NCI-H345 treated with DMSO at 0.1 percent for 48 hours (cell line): ENCODE measurements around the gene HOXB4.

Experiments used
- DNase-seq: peaks from one replicate; lab custom pipeline; 2025; ENCODE audit not compliant: unreplicated experiment; lab: John Stamatoyannopoulos, UW

HOXB4 gene

DNA sequence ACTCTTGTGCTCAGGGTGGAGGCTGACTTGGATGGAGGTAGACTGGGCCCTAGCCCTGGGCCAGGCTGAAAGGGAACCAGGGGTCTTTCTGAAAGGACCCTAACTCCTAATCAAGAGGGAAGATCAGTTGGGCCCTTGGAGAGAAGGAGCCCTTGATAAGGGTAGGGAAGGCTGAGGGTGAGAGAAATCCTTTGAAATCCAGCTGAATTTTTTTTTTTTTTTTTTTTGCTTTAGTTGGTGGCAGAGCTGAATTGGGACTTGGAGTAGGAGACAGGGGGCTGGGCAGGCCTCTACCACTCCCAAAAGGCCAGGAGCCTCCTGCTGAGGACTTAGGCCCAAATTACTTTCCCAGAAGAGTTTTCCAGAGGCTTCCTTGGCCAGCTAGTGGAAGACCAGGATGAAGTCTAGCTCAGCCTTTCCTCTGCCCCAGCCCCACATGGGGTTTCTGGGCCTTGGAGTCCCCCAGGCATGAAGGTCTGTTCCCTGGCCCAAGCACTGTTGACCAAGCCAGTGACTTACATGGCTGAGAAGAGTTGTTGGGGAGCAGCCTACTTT, 12.5 kb upstream of the HOXB4 start:
- DNase-seq, result no peak

DNA sequence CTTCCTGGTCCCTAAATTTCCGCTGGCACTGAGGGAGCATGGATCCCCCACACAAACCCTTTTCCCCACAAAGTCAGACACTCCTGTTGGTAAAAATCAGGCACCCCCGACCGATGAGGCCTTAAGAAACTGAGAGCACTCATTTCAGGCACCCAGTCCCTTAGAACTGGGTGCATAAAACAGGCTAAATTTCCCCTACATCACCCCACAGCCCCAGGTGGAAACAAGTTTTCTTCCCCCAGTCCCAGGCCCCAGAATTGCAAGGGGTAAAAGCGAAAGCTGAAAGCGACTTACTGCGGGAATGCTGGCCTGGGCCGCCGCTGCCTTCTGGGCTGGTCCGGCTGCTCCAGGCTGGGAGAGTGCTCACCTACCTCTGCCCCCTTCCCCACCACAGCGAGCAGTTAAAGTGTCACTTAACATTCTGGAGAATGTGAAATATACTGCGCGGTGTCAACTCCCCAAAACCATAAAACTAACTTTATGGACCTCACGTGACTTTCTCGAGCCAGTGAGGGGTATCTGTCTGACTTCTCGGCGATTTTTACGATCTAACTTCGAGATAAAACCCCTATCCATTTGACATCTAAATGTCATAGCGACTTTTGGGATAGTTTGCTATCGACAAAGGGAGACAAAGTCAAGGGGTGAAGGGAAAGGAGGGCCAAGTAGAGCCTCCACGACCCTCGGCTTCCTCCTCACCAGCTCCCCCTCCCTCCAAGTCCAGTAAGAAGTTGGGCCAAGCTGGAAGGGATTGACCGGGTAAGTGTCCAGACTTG, 11.9 kb upstream of the HOXB4 start, which contains the start of gene HOXB3:
Gene HOXB3, minus strand, starts transcription at position 411 of the 776 bp plus-strand sequence. CDS start 37,767 bp downstream, outside the sequence.
- peak; percentile 55 for DNase-seq

DNA sequence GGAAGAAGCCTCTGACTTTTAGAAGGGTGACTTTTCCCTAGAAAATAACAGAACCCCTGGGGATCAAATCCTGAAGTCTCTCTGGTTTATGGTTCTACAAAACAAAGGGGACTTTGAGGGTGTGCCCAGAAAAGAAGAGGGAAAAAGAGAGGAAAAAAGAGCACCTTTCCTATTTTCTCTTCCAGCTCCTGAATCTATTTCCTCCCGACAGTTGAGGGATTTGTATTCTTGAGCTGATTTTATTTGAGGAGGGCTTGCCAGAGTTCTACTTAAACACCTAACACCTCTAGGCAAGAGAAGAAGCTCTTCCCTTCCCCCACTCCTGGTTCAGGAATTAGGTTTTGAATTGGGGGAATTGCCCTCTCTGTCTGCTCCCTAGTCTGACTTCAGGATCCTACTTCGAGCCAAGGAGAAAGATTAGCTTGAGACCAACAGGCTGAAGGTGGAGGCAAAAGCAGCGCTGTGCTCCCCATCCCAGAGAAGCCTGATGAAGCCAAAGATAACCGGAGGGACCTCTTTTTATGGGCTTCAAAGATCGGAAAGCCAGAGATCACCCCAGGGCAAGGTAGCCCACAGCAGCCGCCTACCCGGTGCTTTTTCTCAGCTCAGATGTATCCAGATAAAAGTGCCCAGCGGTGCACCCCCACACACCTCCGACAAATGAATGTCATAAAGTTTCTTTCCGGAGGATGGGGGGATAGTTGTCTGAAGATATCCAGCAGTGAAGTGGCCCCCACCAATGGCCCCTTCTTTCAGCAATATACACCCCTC, 11.1 kb upstream of the HOXB4 start:
- DNase-seq, result peak; percentile 66

DNA sequence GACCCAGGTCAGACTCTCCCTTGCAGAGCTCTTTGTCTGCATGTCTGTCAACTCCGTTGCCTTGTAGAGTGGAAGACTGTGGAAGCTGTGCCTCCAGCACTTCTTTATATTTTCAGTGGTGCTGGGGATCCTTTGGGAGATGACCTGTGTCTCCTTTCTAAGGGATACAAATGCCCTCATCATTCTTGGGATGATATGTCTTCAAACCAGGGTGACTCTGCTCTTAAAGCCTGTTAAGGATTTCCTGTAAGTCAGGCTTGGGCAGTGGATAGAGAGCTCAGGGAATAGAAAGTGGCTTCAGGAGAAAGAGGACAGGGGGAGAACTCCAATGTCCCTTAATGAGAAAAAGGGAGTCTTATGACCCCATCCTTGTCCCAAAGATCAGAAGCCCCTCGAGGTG, 10.4 kb upstream of the HOXB4 start:
- DNase-seq, result peak; percentile 19

DNA sequence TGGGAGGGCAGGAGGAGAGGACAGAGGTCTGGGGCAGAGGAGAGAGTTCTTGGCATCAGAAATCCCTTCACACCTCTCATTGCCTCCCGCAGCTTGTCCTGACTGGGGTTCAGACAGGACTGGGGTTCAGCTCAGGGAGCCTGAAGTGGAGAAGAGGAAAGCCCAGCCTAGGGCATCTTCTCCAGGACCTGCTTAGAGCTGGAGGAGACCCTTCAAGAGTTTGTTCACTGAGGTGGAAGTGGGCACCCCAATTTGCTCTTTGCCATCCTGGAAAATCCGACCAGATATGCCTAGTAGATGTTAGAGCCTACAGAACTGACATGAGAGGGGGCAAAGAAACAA, 9.9 kb upstream of the HOXB4 start:
- no peak for DNase-seq

DNA sequence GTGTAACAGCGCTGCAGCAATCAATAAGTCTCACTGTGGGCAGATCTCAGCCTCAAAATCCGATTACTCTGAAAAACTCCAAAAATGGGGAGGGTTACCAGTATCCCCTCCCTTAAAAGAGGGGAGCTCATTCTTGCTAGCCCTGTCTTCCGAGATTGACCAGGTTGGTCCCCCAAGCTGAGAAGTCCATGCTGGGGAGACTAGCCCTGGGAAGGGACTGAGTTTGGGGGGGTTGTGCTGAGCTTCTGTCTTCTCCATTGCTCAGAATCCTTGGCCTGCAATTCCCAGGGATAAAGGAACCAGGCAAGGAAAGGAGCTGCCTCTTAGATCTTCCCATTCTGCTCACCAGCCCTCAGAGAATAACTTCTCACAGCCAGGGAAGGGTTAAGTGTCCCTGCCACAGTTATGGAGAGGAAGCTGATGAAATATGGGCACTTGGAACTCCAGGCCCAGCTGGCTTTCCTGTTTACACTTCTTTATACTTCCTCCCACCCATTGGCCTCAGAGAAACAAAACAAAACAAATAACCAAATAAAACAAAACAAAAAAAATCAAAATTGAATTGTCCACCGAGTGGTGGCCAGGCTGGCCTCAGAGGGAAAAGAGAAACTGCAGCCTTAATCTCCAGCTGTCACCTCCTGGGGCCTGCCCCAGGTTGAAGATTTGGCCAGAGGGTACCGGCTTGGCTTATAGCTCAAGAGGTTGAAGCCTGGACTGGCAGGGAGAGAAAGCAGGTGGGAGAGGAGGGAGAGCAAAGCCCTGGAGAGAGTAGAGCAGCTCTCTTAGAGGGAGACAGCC, 9.3 kb upstream of the HOXB4 start:
- DNase-seq, result peak; percentile 94

DNA sequence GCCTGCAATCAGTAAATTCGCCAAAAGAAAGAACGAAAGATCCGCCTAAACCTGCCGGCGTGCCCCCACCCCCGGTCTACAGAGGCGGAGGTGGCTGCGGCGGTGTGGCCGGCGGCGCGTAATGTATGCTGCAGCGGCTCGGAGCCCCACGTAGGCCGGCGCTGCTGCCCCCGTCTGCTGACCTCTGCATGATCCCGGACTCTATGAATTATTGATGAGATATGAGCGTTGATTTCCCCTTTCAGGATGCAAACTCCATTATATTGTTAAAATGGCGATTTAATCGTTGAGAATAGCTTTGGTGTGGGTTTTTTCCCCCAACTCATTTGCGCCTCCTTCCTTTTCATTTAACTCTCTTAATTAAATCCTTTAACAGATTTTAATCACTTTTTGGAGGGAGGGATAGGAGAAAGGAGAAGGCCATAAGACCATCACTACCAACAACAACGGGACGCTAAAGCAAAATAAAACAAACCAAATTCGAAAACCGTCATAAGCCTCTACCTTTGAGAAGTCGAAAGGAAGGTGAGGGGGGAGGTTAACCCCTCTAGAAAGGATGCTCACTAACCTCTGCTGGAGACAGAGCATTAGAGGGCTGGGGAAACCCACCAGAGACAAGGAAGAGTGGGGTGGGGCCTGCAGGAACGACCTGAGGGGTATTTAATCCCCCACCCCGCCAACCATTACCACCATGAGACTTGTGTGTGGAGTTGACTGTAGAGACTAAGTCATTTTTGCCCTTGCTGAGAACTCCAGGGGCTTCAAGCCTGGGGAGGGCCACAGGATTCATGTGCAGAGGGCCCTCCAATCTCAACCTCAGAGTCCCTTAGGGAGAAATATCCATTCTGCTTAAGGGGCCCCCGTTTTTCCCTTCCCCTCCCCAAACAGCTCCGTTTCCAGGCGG, 8.5 kb upstream of the HOXB4 start:
- DNase-seq, result peak; percentile 66

DNA sequence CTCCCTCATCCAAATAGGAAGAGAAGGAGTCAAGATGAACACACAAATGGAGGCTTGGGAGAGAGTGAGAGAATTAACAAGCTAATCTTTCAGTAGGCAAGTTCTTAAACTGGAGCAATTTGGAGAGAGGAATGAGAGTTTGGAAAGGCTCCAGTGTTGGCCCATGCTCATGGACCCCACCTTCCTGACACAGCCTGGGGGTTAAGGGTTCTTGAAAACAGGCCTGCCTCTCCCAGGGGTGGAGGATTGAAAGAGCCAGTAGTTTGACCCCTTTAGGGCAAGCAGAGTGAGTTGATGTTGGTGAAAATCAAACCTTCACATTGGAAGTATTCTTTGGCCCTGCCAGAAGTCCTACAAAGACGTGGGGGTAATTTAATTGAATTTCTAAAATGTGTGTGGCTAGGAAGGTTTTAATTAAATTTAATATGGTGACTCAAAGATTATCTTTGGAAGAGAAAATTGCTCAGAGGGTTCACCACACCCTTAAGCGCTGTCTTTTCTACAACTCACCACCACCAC, 6.1 kb upstream of the HOXB4 start:
- peak; percentile 43 for DNase-seq

DNA sequence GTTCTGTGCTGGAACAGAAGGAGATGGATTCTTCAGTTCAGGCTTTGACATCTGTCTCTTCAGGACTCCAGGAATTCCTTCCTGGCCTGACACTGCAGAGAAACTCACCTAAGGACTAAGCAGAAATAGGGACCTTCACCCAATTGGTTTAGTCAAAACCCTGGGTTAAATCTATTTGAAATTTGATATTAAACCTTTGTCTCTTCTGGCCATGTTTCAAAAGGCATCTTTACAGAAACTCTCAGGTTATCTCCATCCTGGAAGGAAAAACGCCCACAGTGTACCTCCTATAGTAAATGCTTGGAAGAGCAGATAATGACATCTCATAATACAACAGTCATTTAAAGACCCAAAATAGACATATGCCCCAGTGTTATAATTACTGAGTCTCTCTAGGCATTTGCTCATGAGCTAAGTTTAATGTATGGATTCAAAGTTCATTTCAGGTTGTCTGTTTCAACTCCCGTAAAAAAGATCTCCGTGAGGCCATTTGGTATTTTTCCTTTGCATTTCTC, 5.6 kb upstream of the HOXB4 start:
- peak; percentile 38 for DNase-seq

DNA sequence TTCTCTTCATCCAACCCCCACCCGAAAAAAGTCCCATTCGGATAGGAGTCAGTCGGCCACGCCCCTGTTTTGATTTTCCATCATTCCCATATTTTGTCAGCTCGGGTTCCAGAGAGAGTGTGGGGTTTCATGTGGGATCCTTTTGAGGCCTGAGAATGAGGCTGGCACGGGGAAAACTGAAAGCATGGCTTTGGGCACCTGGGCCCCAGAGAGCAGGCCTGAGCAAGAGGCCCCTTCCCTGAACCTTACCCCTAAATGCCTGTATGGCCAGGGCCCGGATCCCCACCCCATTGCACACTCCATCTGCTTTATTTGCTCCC, 4.6 kb upstream of the HOXB4 start:
- no peak for DNase-seq

DNA sequence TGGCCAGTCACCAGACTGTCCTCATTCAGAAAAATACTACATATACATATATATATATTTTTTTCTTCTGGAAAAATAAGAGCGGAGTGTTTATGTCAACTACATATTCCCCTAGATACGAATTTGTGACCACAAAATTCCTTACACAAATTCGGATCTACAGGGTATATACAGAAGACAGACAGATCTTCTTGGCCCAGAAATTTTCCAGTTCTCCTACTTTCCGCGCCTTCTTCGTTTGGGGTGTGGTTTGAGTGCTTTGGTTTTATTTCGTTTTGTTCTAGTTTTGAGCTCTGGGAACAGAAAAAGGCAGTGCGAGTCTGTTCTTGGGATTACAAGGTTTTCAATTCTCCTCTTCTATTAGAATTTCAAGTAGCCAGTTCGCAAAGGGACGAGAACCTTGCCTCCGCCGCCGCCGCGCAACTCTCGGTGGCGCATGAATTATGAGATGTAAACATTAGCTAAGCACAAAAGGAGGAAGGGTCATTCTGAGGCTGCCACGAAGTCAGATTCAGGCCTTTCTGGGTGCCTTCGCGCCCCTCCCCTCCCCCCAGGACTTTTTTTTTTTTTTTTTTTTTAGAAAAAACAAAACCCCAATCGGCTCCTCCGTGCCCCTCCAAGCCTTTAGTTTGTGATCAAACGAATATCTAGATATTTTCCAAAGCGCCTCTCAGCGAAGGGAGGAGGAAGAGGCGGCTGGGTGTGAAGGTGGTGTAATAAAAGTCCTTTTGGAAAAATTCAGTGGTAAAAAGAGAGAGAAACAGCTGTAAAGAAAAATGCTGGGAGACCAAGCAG, 1.8 kb upstream of the HOXB4 start:
- no peak for DNase-seq

DNA sequence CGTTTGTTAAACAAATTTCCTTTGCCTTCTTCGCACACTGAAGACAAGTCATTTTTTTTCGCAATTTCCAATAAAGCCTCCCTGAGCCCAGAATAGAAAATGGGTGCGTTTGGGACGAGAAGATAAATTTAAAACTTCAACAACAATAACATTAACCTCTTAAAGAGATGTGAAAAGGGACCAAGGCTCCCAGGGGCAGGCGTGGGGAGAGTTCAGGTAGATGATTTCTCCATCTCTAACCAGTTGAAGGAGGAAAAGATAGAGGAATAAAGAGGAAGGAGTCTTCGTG, 1.3 kb upstream of the HOXB4 start:
- no peak for DNase-seq

DNA sequence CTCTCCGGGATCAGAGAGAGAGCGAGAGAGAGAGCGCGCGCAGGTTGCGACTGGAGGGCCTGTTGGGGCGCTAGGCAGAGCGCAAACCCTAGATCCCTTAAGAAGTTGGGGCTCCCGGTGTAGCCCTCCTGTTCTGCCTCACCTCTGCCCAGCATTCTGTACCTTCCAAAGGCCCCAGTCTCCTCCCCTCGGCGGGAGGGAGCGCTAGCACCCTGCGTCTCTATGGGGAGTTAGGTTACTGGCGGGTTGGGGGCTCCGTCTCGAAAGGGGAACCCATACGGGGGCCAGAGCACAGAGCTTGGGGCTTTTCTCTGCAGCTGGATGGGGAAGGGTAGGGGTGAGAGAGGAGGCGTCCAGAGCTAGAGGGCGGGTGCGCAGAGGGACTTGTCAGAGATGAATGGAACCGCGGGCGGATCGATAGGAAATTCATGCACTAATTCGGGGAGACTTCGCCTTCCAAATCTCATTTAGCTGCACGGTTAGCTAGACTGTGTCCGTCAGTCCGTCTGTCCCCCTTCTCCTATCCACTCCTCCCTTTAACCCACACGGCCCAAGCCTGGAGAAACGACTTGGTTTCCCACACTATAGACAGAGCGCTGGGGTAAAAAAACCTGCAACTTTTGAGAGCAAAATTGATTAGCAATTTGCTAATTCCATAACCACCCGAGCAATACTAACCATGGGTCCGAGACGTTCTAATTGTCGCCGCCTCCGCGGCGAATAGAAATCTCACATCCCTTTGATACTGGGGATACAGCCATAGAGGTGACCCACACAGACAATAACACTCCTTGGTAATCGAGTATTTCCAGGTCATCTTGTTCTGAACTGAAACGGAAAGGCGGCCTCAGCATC, 693 bp upstream of the HOXB4 start:
- no peak for DNase-seq

DNA sequence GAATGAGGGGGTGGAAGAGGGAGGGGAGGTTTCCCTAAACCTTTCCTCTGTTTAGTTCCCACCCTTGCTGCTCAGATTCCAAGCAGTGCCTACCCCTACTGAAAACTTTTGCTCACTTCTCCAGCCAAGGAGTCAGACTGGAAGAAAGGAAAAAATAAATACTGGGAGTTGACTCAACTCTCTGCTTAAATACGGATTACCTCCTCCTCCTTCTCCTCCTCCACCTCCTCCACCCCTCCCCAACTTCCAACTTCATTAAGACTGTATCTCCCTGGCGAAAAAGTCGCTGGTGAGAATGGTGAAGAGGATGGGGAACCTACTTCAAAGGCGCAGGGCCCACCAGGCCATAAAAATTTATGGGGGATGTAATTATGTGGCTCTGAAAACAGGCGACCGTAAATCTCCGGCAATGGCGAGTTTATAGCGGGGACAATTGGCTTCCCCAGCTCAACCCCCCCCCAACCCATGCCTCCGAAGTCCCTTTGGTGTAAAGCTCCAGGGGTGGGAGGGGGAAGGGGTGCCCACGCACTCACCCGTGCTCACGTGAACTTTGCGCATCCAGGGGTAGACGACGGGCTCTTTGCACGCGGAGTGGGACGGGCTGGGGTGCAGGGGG, 712 bp downstream of the HOXB4 start:
- no peak for DNase-seq

DNA sequence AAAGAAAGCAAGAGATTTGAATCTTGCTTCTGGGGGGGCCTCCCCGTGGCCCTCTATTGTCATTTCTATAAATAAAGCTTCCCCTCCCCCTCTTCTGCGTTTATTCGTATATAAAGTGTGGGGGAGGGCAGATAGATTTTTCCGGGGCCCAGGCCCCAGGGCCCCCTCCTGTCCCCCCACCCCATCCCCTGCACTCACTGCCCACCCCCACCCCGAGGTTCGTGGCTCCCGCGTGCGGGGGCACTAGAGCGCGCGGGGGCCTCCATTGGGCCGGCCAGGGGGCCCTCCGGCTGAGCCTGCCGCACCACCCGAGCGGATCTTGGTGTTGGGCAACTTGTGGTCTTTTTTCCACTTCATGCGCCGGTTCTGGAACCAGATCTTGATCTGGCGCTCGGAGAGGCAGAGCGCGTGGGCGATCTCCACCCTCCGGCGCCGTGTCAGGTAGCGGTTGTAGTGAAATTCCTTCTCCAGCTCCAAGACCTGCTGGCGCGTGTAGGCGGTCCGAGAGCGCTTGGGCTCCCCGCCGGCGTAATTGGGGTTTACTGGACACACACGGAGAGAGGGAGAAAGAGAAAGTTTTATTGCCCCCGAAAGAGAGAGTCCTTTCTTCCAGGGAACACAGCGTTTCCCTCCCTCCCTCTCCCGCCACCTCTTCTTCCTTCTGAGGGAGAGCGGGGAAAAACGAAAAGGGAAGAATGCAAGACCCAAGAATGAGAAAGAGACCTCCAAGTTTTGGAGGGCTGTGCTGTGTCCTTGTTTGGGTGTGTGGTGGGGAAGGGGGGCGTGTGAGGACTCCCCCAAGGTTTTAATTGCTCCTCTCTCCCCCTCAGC, 1.5 kb downstream of the HOXB4 start:
- DNase-seq, result no peak

DNA sequence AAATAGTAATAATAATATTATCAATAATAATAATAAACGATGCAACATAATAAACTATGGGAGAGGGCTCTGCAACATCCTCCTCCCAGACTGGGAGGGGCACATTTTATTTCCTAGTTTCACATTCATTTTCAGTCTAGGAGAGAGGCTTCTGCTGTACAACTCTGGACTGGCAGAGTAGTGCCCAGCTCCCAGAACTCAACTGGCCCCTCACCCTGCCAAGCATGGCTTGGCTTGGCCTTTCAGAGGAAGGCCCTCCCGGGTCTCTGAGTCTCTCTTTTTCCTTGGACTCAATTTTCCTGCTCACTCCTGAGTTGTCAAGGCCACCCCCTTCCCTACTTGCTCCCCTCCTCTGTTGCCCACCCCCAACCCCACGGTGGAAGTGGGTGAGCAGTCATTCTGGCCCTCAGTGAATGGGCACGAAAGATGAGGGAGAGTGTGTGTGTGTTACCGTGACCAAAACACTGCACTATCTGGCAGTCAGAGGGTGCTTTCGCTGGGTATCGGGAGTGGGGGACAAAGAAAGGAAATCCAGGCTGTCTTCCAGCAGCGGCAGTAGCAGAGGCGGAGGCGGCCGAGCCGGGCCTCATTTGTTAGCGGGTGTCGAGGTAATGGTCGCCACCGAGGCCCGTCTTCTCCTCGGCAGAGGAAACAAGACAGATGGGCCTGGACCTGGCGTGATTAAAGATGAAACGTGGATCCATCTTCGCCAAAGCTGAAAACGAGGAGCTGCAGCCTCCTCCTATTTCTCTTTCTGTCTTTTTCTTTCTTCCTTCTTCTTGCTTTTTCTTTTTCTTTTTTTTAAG, 2.3 kb downstream of the HOXB4 start:
- no peak for DNase-seq
